ENCODE measurements around the gene REELD1. TPM values are rescaled to one million over a fixed set of nuclear protein-coding genes. Genes with fewer than 3 reads are reported as not detected.

Gene REELD1
- total RNA-seq, 1 experiment from 2014 or later: not detected

GRCh38 chr4:146186041-146186440 is 28.3 kb upstream of the REELD1 start:
- Mint-ChIP-seq H3K4me3 (no peak overlapping the region), H3K27me3 (ENCODE audit: low read depth) (no peaks in the 10 kb centered on the region), H3K36me3 (ENCODE audit: insufficient read depth in 1 of 3, low read depth in 3 of 3) (peaks cover 17 to 67% (median 46%) of the 10 kb centered on the region in 3 experiments; a peak in 6 of 7 replicates), H3K27ac (no peak overlapping the region), H3K4me1 (no peaks in the 10 kb centered on the region; a peak in 1 of 4 replicates), H3K9me3 (no peaks in the 10 kb centered on the region)
- no peak overlapping the region for H2BK15ac ChIP-seq (ENCODE audit: low read depth, low read length)
- no peak overlapping the region for H3K23ac ChIP-seq (ENCODE audit: insufficient read length, low read depth, low read length)
- H4K91ac ChIP-seq (ENCODE audit: insufficient read length, low read depth, low read length): no peak overlapping the region
- no peak overlapping the region for H3K4me2 ChIP-seq (ENCODE audit: insufficient read depth, insufficient read length, low read length)
- no peak overlapping the region for H3K4ac ChIP-seq (ENCODE audit: low read depth, low read length)
- no peaks in the 10 kb centered on the region for H3K79me2 ChIP-seq (ENCODE audit: insufficient read depth, low read length)
- TF ChIP-seq CTCF (conservative IDR thresholded peaks at IDR 0.05): no peak
- H3K9ac ChIP-seq (ENCODE audit: extremely low read depth, insufficient read length, low read length): no peak overlapping the region
- no peaks in the 10 kb centered on the region for H4K20me1 ChIP-seq (ENCODE audit: control insufficient read depth, insufficient read depth, insufficient read length)
- H3K9me3 ChIP-seq (ENCODE audit: control insufficient read depth, low read depth, low read length): no peaks in the 10 kb centered on the region
- H2BK20ac ChIP-seq (ENCODE audit: low read depth, low read length, poor library complexity, severe bottlenecking): no peak overlapping the region
- no peaks in the 10 kb centered on the region for H3K27me3 ChIP-seq (ENCODE audit: insufficient read depth, low read length)
- no peak overlapping the region for H3K56ac ChIP-seq (ENCODE audit: insufficient read length, low read depth, low read length)
- no peaks in the 10 kb centered on the region for H3K4me1 ChIP-seq (ENCODE audit: insufficient read depth, low read length)
- no peak overlapping the region for H2AFZ ChIP-seq (ENCODE audit: low read length)
- no peak overlapping the region for H2BK5ac ChIP-seq (ENCODE audit: insufficient read length, low read length)
- H3K79me1 ChIP-seq (ENCODE audit: insufficient read depth, low read depth, low read length, poor library complexity, severe bottlenecking): no peaks in the 10 kb centered on the region
- H3T11ph ChIP-seq (ENCODE audit: low read length): no peak overlapping the region
- H3K18ac ChIP-seq (ENCODE audit: insufficient read length, low read depth, low read length): no peak overlapping the region
- no CpG with 5 or more reads among the region's 4 CpGs for WGBS (ENCODE audit: extremely low coverage, insufficient read length, low lambda C conversion rate)
- no peak for DNase-seq
- no peak overlapping the region for H3K14ac ChIP-seq (ENCODE audit: insufficient read depth, low read length)
- H3K23me2 ChIP-seq (ENCODE audit: insufficient read length, low read depth, low read length, poor library complexity, severe bottlenecking): no peaks in the 10 kb centered on the region
- H4K5ac ChIP-seq (ENCODE audit: insufficient read length, low read depth, low read length): no peak overlapping the region
- H2BK120ac ChIP-seq (ENCODE audit: low read depth, low read length, poor library complexity, severe bottlenecking): no peak overlapping the region
- no peak overlapping the region for H2AK5ac ChIP-seq (ENCODE audit: insufficient read length, low read length)
- no peak overlapping the region for H4K8ac ChIP-seq (replicated peaks; ENCODE audit: insufficient read length, low read depth, low read length)
- no peak overlapping the region for H2BK12ac ChIP-seq (ENCODE audit: insufficient read length, low read depth, low read length)
- H3K27ac ChIP-seq (ENCODE audit: insufficient read length, low read depth, low read length): no peak overlapping the region

All from H9 (cell line).